GM20431 (cell line): ENCODE measurements around the gene GRAMD4.

Source experiments
- in situ Hi-C: fragments of 300-500 bp; cut with MseI, MboI; formaldehyde crosslinking; loops from one replicate; pipeline ENCODE4 v1.15.0; 2020; ENCODE audit warnings: low sequenced_read_pairs; ENCODE audit not compliant: unreplicated experiment

Gene GRAMD4

DNA sequence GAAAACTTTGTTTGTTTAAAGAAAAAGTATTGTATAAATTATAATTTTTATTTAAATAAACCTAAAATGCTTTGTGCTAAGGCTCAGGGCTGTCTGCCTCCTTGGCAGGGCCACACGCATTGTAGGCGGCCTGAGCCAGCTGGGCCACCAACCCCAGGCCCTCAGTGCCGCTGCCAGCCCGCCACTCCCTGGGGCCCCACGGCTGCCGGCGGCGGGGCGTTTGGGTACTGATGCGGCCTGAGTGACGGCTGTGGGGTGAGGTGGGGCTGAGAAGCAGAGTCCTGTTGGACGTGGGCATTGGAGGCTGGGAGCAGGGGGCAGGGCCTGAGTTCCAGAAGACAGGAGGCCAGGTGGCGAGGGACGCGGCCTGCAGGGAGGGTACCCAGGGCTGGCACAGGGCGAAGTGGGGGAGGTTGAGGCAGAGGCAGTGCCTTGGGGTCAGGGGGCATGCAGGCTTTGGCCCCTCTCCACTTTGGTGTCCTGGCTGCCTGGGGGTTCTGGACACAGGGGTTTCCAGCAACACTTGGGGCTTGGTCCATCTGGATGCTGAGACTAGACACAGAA is 59.6 kb downstream of the GRAMD4 start:
- in situ Hi-C loops = no loop called here

DNA sequence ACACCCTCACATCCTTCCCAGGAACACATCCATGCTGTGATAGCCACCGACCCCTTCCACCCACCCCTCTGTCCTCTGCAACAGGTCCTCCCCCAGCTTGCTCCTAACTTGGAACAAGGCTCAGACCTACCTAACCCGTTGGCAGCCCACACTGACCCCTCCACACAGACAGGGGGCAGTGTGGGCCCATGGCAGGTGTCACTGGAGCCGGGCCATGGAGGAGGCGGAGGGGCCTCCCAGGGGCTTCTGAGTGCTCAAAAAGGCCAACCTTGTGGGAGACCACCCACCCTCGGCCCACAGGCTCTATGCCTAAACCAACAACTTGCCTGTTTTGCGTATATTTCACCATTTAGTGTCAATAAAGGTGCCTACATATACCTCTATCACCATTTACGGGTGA is 60.8 kb downstream of the GRAMD4 start:
- in situ Hi-C loops = no loop called here

DNA sequence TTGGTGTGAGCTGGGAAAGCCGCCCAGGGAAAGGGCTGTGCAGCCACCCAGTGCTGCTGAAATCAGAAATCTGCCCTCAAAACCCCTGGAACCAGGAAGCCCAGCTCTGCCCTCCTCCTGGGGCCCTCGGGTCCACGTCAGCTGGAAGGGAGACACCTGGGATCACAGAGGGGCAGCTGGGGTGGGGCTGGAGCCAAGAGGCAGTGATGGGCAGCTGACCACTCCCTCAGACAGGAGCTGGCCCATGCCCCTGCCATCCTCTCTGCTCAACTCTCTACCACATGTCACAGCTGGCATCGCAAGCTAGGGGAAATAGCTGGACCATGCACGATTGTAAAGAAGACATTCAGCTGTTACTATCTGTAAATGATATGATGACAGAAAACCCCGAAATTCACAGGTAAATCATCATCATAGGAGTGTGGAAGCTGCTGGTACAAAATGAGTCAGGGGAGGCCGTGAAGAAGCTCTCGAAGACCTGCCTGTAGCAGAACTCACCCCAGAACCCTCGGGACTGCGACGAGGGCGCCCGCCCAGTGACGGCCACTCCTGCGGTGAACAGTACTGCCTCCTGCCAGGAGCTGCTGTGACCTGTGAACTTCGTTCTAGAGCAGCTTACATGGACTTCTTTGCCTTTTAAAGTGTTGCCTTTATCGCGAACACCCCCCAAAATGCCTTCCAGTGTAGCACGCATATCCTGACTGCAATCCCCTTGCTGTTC is 62.0 kb downstream of the GRAMD4 start:
- in situ Hi-C loops = no loop called here

DNA sequence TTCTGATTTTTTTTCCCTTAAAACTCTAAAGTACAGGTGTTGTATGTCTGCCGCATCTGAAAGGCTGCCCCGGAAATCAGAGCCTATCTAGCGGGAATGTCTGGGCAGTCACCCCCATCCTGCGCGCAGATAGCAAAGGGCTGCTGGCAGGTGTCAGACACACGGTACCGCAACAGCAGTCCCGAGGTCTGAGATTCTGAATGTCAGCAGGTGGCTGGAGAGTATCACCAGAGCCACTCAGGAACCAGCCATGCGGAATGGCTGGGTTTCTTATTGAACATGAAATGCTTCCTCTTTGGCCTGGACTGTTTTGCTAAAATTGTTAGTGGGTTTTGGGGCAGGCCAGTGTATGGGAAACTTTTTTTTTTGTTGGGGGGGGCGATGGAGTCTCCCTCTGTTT is 64.5 kb downstream of the GRAMD4 start:
- in situ Hi-C loops = no loop called here

DNA sequence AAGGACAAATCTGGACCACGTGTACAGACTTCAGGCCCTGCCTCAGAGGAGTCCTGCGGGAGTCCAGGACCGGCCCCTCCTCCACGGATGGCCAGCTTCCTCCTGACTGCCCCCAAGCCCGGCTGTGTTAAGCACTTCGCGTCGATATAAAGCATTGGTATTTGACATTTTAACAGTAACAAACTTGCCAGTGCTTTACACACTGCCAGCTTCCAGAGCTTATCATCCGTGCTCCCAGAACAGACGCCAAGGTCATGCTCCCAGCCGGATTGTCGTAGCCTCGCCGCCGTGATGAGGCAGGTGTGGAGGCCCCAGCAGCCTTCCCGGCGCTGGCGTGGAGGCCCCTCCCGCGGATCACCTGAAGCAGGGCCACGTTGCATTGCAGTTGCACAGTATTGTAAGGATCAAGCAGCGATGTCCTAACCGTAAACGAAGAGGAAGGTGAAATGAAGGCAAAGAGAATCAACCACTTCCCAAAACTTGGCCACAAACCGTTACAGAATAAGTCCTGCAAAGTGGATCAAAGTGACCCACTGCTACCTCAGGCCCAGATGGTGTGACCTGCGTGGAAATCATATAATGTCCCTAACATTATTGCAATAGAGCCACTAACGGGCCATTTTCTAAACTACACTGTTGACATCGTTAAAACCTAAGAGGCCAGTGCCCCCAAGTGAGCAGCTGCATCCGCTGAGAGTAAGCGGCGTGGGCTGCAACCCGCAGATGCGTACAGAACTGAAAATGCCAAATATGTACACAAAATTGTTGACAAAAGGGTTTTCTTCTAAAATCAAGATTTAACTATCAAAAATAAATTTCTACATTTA is 66.2 kb downstream of the GRAMD4 start:
- in situ Hi-C loops = no loop called here

DNA sequence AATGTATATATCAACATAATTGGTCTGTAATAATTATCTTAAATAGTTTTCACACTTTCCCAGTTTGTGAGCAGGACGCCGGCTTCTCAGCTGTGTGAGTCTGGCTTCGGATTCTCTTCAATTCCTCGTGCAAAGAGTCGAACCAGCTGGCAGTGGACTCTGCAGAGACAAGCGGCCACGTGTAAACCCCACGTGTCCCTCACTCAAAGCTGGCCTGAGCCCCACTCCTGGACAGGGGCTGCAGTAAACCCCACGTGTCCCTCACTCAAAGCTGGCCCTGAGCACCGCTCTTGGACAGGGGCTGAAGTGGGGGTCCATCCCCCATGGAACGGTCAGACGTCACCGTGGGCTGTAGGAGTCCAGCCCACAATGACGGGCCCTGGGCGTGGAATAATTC is 66.9 kb downstream of the GRAMD4 start:
- in situ Hi-C loops = no loop called here

DNA sequence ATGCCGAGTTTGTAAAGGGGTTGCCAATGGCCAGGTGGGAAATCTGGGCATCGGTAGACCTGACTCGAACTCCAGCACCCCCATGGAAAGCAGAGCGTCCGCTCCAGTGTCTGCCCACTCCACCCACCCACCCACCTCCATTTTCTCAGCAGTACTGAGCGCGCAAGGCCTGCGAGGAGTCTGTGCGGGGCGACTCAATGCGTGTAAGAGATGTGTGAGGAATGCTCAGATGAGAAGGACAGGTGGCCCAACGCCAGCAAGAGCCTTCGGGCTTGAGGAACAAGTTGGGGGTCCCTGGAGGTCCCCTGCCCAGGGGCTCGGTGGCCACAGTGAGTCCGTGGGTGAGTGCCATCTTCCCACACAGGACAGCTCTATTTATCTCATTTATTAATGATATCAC is 67.3 kb downstream of the GRAMD4 start:
- in situ Hi-C loops = no loop called here

DNA sequence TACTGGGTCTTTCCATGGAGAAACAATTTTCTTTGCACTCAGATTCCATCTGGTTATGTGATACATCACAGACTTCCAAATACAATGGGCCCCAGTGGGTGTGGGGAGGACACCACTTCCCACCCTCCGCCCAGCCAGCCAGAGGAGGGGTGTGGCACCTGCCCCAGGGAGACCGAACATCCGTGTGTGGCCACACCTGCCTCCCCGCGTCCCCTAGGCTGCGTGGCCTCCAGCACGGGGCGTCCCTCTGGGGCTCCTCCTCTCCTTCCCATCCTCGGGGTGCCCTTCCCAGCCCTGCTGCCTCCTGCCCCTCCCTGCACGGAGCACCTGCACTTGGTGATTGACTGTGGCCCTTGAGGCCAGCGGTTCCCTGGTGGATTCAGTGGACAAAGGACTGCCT is 68.8 kb downstream of the GRAMD4 start:
- in situ Hi-C loops = no loop called here

DNA sequence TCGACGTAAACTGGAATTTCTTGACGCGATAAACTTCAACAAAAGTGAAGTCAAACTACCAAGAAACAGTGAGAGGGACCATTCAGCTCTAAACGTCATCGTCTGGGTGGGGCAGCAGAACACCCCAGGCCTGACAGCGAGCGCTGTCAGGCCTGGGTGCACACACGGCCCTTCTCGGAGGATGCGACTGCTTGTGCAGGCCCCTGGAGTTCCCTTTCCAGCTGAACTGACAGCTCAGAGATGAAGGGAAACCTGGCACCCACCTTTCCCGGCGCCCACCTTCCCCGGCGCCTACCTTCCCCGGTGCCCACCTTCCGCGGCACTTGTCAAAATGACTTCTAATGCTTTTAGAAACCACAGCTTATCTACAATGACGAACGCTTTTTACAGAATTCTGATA is 70.0 kb downstream of the GRAMD4 start:
- in situ Hi-C loops = no loop called here

DNA sequence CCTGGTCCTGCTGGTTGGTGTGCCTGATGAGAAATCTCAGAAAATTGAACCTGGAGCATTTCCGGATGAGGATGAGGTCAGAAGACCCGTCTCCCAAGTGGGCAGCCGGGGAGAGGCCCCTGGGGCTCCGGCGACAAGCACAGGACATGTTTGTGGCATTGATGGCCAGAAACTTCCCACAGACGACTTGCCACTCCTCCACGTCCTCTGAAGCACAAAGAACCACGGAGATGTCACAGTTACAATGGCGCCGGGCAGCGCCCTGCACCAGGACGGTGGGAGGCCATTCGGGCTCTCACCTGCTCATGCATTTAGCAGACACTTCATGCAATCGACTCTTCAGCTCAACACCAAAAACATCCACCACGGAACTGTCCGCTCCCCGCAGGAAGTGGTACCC is 71.4 kb downstream of the GRAMD4 start:
- in situ Hi-C loops = no loop called here

DNA sequence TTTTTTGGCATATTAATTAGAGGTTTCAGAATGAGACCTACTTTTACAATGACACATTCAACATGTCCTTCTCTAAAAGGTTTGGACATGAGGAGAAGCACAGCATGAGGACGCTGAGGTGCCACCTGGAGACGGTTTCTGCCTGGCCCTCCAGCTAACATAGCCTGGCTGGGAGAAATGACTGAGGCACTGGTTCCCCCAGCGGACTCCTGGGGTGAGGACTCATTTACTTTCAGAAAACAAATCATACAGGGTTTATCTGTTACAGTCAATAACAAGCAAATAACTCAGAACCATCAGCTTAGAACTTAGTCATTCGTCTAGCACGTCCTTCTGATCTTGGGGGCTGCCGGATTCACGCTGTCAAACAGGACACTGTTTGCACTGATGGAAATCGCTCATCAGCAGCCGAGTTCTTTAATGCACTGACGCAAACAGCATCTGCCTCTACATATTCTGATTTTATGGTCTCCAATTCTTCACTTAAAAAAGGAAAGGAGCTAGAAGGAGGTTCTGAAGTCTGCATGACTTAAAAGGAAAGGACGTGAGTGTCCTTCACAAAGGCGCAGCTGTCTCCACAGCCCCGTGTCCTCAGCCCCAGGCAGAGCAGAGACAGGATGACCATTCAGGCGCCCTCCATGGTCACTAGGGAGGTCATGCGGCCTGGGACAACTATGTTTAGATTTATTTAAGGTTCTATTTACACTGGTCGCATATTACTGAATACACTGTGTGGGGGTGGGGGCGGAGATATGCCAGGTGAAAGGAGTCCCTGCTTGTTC is 73.6 kb downstream of the GRAMD4 start:
- in situ Hi-C loops = no loop called here

DNA sequence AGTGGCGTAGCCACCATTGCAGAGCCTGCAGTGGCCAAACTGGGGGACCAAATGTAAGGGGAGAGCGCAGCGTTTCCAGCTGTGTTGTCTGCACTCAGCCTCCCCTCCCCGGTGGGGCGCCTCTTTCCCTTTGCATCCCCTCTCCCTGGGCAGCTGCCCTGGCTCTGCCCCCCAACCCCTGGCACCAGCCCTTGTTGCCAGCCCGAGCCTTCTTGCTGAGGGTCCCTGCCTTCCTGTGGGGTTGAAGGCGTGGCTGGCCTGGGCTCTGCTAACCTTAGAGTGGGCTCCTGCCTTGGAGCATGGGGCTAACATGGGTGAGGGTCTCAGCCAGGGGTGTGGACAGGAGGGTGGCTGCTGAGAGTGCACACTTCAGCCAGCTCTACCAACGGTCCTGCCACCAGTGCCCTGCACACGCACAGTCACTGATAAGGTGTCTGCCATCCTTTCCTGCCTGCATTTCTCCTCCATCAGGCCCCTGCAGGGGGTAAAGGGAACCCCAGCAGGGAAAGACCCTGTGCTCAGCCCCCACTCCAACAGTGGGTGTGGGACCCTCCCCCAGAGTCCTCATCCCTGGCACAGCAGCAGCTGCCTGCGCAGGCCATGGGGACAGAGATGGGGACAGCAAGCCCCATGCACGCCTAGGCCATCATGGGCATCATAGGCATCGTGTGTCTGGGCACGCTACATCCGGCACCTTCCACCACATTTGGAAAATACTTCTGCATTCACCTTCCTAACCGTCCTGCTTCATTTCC is 74.4 kb downstream of the GRAMD4 start:
- in situ Hi-C loops = no loop called here

DNA sequence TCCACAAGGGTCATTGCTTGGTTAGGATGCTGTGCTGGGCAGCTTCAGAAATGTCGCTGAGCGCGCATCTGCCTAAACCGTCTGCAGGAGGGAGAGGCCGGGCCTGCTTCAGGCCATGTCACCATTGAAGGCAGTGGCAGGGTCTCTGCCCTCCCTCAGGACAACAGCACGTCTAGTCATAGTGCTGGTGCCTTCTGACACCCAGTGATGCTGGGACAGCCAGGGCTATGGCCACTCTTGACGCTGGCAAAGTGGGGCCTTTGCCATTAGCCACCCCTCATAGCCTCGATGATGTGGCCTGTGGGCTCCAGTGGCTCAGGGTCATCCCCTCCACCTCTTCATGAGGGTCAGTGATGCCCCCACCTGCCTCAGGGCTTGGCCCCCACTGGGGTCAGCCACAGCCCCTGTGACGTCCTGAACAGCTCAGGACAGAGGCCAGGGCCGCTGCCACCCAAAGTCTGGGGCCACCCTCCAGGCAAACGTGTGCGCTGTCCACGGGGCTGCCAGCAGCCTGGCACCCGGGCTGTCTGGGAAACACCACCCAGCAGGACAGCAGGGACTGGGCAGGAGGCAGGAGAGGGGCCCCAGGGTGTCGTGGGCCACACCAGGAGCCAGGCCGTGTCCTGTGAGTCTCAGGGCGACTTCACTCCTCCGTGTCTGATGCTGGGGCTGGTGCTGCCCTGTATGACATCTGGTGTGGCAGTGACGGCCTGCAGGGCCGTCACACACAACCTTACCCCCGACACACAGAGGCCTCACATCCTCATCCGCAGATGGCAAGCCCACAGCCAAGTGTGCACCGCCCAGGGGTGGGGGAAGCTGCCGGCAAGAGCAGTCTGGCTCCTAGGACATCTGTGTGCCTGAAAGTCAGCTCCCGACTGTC is 75.4 kb downstream of the GRAMD4 start:
- in situ Hi-C loops = no loop called here

DNA sequence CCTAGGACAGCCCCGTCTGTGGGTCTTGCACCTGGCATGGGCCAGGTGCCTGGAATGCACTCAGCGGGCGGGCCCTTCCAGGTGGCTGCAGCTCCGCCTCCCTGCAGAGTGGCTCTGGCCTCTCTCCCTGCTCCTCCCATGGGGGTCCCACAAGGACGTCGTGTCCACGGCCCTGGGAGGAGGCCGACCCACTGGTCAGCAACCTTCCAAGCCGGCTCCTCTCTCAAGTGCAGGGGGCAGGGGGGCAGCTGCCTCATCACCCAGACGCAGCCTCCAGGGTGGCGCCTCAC is 76.0 kb downstream of the GRAMD4 start:
- in situ Hi-C loops = no loop called here

DNA sequence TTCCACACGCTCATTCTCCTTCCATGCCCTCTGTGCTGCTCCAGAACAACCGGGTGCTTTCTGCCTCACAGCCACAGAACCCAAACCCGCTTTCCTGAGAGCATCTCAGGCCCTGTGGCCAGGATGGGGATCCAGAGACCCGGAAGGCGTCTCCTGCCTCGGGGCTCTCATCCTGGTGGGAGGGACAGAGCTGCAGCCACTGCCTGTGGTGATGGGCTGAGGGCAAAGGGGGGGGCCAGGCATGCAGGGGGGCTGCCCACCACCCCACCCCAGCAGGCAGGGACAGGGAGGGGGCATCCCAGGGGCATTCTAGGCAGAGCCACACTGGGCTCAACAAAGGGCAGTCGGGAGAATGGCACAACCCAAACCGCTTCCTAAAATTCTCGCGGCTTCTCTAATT is 76.4 kb downstream of the GRAMD4 start:
- in situ Hi-C loops = no loop called here

DNA sequence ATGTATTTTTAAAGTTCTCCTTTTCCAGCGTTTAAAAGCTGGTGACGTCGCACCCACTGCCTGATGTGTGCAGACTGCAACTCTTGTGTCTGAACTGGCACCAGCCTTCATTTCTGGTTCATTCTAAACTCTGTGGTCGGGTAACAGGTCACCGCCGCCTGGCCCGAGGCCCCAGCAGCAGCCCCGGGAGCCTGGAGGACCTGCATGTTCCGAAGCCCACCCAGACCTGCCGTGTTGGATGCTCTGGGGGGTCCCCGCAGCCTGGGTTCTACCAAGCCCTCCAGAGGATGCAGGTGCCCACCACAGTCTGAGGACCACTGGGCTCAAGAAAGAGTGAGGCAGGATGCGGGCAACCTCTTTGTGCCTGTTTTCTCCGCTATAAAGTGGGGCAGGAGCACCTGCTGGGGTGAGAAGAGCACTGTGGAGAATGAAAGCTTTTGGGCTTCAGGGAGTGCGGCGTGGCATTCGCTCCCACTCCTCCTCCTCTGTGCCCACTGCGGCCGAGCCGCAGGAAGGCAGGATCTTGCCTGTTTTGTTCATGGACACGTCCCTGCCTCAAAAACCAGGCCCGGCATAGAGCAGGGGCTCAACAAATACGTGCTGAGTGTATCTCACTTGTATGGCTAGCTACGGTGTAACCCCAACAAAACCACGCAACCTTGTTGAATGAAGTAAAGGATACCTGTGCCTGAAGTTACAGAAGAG is 77.8 kb downstream of the GRAMD4 start:
- in situ Hi-C loops = no loop called here

DNA sequence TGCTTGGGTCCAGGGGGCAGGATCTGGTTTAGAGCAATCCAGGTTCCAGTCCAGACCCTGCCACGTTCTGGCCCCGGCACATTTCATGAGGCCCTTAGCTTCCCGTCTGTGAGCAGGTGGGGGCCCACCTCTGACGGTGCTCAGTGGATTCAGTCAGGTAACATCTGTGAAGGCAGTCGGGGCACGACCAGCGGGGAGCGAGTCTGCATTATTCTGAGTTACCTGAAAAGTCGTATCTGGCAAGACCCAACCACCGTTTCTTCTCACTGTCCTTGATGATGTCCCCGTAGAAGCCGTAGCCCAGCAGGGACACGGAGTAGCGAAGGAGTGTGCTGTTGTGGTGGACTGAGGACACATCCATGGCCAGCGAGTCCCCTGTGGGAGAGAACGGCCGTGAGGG is 78.9 kb downstream of the GRAMD4 start:
- in situ Hi-C loops = no loop called here

DNA sequence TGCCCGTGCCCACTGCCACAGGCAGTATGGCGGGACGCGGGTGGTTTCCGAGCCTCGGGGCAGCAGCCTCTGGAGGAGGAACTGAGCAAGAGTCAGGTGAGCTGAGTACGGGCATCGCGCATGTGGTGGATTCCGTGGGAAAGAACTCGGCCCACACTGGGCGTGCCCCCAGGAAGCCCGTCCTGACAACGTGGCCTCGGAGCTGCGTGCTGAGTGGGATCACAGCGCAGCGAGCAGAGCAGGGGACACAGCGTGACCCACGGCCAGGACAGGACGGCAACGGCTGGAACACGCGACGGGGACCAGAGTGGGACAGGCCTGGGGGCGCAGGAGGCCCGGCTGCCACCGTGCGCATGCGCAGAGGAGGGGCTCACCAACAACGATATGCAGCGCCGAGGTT is 81.1 kb downstream of the GRAMD4 start:
- in situ Hi-C loops = no loop called here
